HG03108 (cell line): ENCODE data around the gene COL27A1.

Experiments
- ATAC-seq: cut with Tn5 transposase; IDR thresholded peaks from one replicate; pipeline ENCODE4 v1.9.1; 2021; ENCODE audit warnings: moderate library complexity; ENCODE audit not compliant: unreplicated experiment

Gene COL27A1

DNA sequence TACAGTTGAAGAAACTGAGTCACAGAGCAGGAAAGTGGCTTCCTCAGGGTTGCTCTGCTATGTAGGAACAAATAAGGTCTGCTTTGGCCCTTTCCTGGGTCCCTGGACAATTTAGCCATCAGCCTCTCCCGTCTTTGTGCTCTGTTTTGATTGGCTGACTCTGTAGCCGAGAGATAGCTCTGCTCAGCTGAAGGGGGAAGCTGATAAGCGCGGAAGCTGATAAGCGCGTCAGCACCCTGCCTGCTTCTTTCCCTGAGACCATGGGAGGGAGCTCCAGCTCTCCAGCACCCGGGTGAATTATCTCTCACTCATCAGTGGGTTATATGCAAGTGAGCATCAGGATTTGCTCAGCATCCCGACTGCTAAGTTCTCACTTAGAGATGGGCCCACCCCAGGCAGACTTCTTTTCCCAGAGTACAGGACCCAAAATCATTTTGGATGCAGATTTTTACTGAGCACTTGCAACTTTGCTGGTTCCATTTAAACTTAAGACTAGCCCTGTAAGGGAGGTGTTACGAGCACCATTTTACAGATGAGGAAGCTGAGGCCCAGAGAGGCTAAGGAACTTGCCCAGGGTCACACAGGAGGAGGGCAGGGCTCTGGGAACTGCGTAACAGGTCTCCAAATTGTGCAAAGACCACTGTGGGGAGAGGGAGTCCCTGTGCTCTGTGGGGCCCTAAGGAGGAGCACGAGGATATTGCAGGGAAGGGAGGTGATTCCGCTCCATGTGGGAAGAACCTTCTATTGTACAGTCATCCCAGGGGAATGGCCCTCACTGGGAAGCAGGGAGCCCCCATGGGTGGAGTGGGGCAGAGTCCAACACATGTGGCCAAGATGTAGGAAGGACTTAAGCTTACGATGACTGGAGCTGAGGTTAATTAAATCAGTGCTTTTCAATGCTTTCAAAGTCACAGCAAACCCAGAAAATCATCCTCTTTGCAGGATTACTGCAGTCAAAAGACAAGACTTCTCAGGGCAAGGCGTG, 83.8 kb downstream of the COL27A1 start:
- ATAC-seq = no peak

DNA sequence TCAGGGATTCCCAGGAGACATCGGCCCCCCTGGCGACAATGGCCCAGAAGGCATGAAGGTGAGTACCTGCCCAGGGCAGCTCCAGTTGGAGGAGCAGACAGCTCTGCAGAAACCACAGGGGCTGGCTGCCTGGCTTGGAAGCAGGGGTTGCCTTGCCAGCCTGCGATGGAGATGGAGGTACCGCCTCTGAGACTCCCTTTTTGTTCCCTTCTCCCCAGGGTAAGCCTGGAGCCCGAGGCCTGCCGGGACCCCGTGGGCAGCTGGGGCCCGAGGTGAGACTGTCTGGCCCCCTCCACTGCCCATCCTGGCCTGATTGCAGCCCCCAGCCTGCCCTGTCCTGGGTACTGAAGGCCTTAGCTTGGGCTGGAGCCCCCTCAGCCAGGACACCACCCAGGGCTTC, 84.9 kb downstream of the COL27A1 start:
- ATAC-seq = no peak

DNA sequence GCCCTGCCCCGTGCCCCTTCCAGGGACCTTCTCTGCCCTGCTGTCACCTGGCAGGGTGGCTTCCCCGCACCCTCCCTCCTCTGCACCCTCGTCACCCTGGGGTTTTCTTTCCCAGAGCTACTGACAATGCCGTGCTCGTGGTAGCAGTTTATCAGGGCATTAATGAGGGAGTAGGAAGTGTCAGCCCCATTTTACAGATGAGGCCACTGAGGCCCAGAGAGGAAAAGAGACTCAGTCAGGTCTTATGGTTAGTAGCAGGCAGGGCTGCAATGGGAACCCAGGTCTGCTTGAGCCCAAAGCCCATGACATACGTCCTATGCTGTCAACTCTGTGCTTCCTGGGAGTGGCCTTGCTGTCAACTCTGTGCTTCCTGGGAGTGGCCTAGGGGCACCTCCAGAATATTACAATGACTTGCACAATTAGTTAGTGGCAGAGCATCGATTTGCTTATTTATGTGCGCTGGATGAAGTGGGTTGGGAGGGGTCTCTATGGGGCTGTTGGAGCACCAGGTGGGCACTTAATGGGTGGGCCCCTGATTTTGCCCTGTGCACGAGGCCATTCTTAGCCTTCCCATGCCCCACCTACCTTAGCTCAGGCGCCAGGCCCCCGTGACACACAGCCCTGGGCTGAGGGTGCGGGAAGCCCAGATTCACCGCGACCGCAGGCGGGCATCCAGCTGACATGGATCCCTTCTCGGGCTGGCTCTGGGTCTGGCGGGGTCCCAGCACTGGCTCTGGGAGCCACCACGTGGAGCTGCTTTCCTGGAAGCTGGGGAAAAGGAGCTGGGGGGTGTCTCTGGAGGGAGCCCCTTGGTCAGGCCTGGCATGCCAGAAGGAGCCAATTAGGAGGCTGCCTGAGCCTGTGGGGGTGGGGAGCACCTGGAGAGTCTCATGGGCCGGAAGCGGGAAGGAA, 85.6 kb downstream of the COL27A1 start:
- no peak for ATAC-seq

DNA sequence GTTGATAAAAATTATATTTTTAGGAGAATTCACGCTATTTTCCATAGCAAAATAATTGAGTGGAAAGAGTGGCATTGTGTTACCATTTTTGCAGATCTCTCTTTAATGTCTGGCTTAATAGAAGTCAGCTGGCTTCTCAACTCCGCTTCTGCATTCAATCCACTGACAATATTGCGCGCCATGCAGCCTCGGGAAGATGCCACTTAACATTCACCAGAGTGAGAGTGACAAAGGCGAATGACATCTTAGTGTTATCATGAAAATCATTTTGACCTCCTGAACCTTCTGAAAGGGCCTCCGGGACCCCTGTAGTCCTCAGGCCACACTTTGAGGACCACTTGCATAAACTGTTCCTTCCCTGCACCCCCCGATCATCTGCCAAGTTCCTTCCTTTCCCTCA, 87.5 kb downstream of the COL27A1 start:
- ATAC-seq = no peak

DNA sequence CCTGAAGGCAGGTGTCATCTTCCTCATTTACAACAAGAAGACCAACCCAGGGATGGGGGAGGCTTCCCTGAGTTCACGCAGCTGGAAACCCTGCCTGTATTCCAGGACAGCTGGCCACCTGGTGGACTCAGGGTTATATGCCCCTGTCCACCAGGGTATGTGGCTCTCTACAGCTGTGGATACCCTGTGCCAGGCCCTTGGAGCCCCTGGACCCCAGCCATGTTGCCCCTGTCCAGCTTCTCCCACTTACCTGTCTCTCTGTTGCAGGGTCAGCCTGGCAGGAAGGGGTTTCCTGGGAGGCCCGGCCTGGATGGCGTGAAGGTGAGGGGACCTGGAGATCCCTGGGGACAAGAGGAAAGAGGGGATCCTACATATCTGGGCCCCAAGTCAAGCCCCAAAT, 87.9 kb downstream of the COL27A1 start:
- ATAC-seq = no peak

DNA sequence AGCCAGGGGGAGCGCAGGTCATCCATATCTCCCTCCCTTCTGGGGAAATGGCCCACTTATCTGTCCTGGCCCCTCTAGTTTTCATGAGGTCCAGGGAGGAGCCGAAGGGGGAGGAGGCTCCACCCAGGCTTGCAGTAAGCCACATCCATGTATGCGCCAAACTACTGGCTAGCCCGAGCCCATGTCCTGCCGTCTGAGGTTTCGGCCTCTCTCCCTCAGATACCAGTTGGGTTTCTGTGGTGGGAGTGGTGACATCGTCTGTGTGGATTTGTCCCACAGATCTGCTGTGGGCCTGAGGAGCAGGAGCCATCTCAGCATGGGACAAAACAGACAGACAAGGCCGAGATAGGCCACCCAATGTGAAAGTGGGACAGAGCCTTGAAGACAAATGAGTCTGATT, 89.2 kb downstream of the COL27A1 start:
- ATAC-seq = no peak

DNA sequence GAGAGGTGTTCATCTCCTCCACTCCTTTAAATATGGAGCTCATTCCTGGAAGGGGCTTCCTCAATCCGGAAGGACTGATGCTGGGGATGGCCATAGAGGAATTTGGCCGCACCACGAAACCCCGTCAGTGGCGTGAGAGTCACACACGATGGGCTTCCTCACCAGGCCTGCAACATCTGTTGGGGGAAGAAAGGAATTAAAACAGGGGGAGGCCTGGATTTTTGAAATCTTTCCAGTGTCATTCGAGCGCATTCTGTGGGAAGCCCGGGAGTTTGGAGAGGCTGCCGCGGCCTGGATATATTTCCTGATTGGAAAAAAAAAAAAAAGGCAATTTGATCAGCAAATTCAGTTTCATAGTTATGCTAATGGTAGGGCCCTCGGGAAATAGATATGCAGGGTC, 91.2 kb downstream of the COL27A1 start:
- ATAC-seq = no peak

DNA sequence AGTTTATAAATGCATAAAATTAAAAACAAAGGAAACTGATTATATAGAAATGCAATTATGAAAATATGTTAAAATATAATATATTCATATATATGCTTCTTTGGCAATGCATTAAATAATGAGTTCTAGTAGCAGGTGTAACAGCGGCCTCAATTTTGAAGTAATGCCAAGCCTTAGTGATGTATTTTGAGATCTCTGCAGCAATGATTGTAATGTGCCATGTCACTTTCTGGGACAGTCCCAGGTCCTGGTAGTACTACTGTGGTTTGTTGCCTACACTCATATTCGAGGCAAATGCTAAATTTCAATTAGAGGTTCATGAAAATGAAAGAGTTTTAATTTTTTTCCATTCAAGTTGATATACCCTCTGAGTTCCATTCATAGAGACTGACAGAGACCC, 91.7 kb downstream of the COL27A1 start:
- ATAC-seq = no peak

DNA sequence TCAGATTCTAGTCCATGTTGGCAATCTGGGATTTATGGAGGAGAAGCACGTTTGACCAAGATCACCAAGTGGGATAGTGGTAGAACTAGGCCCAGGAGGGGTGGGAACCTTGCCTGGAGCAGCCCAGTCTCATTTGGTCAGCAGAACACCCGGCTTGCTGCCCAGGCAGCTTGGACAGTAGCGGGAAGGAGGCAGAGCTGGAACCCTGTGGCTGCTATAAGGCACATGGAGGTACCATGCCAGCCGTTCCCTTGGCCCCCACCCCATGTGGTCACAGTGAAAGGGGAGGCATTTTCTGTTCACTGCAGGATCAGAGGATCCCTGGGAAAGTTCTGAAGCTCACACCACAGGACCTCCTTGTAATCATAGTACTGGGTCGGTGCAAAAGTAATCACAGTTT, 92.2 kb downstream of the COL27A1 start:
- no peak for ATAC-seq

DNA sequence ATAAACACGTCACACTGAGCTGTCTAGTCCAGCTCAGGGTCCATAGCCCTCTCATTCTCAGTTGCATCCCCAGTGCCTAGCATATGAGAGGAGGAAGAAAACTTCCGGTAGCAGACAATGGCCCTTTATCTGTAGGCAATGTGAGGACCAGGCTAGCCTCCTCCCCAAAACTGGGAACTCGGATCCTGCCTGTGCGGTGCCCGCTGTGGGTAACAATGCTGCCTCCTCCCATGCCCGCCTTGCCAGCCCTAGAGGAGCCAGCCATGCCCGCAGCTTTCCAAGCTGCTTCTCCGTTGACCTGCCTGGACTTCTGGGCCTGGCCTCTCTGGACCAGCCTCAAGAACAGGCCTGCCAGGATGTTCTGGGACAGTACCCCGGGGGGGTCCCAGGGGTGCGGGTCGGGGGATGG, 93.0 kb downstream of the COL27A1 start:
- no peak for ATAC-seq

DNA sequence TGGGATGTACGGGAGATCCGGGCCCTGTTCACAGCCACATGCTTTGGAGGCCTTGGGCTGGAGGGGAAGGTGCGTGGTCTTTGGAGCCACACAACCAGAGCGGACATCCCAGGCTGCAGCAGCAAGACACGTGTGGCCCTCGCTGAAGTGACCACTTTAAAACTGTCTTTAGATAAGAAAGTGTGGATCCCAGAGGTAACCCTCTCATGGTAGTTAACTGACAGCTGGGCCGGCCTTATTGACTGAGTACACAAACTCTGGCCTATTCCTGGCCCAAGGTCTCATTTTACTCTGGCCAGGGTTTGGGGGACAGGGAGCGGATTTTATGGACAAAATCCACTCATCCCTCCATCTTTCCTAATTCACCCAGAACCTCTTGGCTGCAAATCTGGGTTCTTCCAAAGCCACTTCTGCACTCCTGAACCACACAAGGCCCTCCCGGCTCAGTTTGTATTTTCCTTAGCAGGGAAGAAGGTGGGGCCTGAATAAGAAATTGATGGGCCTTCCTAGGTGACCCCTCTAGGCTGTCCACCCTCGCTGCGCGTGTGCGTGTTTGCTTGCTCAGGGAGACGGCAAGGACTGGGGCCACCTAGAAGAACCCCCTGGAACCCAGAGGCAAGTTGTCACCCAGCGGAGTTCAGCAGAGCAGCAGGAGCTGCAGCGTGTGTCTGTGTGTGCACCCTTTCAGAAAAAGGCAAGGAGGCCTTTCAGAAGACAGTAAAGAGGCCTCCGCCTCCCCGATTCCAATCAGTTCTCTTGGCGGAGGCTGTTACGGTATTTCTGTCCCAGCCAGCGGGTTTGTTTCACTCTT, 94.3 kb downstream of the COL27A1 start:
- ATAC-seq = no peak

DNA sequence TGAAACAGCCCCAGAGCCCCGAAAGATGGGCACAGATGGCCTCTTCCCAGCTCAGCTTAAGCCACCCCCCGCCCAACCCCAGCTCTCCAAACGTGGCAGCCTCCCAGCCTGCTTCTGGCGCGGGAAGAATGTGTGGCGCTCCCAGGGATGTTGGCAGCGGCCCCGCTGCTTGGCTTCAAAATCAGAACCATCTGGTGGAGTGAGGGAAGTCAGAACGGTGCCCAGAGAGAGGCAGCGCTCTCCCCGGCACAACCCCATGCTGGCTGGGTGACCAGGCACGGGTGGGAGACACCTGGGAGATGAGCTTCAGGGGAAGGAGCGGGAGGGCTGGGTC, 94.9 kb downstream of the COL27A1 start:
- no peak for ATAC-seq

DNA sequence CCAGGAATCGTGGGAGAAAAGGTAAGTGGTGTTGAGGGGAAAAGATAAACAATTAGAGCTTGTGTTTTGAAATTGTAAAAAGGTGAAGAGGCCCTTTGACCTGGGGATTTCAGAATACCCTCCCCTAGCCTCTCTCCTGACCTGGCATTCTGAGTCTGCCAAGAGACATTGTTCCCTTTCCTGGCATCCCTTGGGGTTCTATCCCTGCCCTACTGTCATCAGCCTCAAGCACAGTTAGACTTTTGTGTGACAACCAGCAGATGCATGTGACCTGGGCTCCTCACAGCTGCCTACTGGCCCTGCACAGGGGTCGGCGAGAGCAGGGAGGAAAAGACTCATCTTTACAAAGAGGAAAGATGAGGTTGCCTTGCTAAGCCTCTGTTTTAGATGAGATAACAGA, 95.3 kb downstream of the COL27A1 start:
- ATAC-seq = no peak

DNA sequence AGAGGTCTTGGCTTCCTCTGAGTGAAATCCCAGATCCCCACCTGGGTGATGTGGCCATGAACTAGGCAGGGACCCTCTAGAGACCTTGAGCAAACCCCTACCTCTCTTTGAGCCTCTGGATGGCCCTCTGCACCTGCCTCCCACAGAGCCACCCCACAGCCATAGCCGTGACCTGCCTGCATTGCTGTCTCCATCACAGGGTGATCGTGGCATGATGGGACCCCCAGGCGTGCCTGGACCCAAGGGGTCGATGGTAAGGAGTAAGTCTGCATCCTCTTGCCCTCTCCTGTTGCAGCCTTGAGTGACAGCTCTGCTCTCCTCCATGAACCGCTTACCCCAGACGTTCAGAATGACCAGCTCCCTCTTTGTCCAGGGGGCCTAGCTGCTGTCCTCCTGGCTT, 97.1 kb downstream of the COL27A1 start:
- ATAC-seq = no peak

DNA sequence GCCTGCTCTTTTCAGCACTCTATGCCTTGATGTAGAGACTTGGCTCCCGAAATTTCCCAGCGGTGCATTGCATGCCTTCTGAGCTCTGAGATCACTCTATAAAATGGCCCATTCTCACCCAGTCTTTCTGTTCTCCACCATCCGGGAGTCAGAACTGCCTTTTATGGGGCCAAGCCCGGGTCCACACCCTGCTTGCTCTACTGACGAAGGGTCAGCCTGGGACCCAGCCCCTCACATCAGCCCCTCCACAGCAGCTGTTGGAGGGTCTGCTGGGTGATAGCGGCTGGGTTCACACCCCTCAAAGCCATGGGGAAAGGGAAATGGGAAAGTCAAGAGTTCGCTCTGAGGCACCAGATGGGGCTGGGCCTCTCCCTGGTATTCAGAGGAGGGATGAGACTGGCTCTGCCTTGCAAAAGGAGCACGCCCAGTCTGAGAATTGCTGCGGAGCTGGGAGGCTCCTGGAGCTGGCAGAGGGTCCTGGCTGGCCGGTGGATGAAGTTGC, 101.5 kb downstream of the COL27A1 start:
- ATAC-seq = no peak

DNA sequence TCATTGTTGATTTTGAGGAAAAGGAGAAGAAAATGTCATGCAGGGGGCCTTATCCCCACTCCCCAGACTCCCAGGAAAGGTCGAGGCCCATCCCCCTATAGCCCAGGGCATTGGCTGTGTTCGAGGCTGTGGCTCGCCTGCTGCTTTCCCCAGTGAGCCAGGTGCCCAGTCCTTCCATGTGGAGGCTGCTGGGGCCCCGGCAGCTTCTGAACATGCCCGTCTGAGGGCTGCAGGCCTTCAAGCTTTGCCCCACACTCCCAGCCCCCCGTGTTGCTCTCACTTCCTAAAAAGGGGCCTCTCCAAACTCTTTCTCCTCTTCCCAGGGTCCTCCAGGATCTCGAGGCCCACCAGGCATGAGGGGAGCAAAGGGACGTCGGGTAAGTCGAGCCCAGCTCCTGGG, 102.9 kb downstream of the COL27A1 start:
- ATAC-seq = no peak

DNA sequence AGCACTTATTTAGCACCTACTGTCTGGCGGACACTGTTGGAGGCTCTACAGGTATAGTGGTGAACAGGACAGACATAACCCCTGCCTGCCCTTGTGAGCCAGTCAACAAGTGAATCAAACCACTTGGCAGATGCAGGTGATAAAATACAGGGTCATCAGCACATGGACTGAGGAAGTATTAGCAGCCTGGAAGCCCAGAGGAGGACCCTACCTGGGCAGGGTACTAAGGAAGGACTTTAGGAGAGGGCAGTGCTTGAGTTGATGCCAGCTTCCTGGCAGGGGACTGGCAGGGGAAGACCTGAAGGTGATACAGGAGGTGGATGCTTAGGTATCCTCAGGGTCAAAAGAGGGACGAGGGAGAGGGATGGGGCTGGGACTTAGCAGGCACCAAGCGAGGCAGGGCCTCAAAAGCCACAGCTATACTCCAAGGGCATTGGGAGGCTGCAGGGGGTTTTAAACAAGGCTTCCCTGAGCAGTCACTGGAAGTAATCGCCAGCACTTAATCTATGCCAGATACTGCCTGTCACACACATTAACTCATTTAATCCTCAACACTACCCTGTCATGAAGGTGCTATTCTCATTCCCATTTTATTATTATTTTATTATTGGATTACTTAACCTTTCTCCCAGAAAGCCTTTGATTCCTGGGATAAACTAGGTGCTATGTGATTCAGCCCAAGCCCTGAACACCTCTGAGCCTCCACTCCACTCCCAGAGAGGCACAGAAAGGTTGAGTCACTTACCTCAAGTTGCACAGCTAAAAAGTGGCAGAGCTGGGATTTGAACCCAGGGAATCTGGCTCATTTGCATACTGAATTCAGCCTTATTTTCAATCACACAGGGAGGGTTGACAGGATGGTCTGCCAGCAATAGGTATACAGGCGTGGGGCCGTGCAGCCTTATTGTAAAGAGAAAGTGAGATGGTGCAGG, 103.8 kb downstream of the COL27A1 start:
- ATAC-seq = no peak

DNA sequence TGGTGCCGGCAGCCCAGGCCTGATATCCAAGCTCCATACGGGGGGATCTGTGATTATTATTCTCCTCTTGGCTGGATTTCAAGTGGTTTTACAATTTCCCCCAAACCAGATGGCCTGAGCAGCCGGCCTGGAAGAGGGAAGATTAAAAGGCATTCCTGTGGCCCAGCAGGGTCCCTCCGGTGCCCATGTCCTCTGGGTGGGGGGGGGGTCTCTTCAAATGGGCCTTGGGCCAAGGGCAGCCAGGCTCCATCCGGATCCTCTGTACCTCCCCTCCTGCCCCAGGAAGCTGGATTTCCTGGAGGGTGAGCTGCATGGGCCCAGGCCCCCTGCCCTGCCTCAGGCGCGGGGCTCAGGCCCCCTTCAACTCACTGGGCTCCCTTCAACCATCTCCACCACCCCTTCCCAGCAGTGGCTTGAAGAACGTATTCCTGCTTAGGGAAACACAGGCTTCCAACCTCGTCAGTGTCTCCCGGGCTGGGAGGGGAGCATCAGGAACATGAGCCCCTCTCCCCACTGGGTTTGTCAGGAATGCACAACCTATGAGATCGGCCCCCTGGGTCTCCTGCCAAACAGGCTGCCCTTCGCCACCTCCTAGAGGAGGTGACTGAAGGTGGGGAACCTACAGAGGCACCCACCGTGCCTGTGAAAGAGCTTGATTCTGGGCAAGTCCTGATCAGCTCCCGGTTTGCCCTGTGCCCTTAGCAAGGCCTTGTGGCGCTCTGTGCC, 104.6 kb downstream of the COL27A1 start:
- no peak for ATAC-seq

DNA sequence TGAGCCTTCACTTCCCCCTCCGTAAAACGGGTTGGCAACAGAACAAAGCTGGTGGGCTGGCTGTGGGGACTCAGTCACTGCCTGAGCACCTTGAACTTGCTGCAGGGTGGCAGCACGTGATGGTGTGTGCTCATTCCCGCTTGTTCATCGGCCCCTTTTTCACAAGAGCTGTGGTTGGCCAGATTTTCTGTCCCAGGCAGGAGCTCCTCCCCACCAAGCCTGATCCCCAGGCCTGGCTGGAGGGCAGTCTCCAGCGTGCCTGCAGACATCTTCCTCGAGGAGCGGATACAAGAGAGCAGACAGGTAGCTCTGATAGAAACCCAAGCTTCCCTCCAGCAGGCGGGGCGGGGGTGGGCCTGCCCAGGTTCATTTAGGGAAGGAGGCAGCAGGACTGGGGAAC, 105.7 kb downstream of the COL27A1 start:
- ATAC-seq = no peak
